ENCODE measurements around the gene LAMA2. TPM values are rescaled to one million over a fixed set of nuclear protein-coding genes. Genes with fewer than 3 reads are reported as not detected.

LAMA2 gene
- total RNA-seq, 1 donor from 2014 or later, result 1.9 TPM

DNA sequence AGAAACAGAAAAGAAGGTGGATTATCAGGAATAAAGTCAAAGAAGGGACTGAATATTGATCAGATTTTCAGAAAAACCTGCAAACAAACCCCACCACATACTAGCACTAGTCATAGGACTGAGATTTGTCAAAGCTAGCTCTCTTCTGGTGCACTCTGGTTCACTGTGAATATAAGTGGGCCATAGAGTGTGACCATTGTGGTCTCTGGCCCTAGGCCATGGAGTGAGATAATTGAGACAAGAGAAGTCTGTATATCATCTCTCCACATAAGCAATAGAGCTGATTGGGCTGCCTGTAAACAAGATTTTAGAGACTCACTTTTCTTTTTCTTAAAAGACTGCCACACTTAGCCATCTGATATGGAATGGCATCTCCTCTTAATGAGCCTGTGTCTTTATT is 247.2 kb downstream of the LAMA2 start:
- peaks cover 2% of the 10 kb centered on the region for H3K27me3 Mint-ChIP-seq (ENCODE audit: low read depth)
- no peak for TF ChIP-seq CTCF (IDR thresholded peaks at IDR 0.05)
- H3K36me3 Mint-ChIP-seq (ENCODE audit: low read depth), result no peaks in the 10 kb centered on the region
- no peak overlapping the region for H3K4me3 Mint-ChIP-seq (ENCODE audit: unreplicated experiment)
- H3K4me1 Mint-ChIP-seq (ENCODE audit: low read depth), result no peaks in the 10 kb centered on the region
- no peak for DNase-seq (ENCODE audit: low spot score)
- H3K9me3 Mint-ChIP-seq (ENCODE audit: low read depth), result no peaks in the 10 kb centered on the region
- H3K27ac Mint-ChIP-seq (ENCODE audit: unreplicated experiment), result no peak overlapping the region

DNA sequence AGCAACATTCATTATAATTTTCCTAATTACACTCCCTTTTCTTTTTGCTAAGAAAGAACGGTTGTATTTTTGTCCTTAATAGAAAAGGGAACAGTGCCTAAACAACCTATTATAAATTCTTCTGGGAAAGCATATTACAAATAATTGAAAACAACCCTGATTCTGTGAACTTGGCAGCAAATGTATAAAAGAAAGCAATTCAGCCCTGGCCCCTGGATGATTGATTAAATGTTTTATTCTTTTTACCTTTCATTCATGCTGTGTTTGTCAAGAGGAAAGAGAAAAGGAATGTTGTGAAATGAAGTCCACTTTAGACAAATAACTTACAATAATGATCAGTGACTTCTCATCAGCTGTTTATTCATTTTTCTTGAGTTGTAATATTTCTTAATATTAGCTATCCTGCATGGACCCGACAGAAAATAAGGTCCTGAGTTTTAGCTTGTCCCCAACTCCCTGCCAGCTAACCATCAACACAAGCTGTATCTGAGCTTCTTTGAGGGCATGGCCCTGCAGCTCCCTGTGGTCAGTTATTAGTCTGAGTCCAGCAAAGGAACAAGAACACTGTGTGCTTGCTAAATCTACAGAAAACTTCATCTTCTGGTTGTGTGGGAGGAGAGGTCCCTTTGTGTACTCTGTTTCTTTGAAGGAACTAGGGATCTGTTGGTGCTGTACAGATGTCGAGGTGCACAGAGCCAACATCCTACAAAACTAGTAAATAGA is 248.2 kb downstream of the LAMA2 start:
- no peak for DNase-seq (ENCODE audit: low spot score)

GRCh38 chr6:129133770-129134192 is 250.8 kb downstream of the LAMA2 start:
- peaks cover 4% of the 10 kb centered on the region for H3K27me3 Mint-ChIP-seq (ENCODE audit: low read depth)
- H3K4me3 Mint-ChIP-seq (ENCODE audit: unreplicated experiment), result no peak overlapping the region
- no peak for DNase-seq (ENCODE audit: low spot score)
- H3K36me3 Mint-ChIP-seq (ENCODE audit: low read depth), result no peaks in the 10 kb centered on the region
- H3K4me1 Mint-ChIP-seq (ENCODE audit: low read depth), result no peaks in the 10 kb centered on the region
- no peak overlapping the region for H3K27ac Mint-ChIP-seq (ENCODE audit: unreplicated experiment)
- no peaks in the 10 kb centered on the region for H3K9me3 Mint-ChIP-seq (ENCODE audit: low read depth)
- no peak for TF ChIP-seq CTCF (IDR thresholded peaks at IDR 0.05)

More for the DNA sequence above, 248.2 kb downstream of the LAMA2 start:
- H3K27ac Mint-ChIP-seq (ENCODE audit: unreplicated experiment), result no peak overlapping the region
- H3K4me1 Mint-ChIP-seq (ENCODE audit: low read depth), result no peaks in the 10 kb centered on the region
- H3K27me3 Mint-ChIP-seq (ENCODE audit: low read depth), result peaks cover 2% of the 10 kb centered on the region
- H3K9me3 Mint-ChIP-seq (ENCODE audit: low read depth), result no peaks in the 10 kb centered on the region
- H3K36me3 Mint-ChIP-seq (ENCODE audit: low read depth), result no peaks in the 10 kb centered on the region
- H3K4me3 Mint-ChIP-seq (ENCODE audit: unreplicated experiment), result no peak overlapping the region
- TF ChIP-seq CTCF (IDR thresholded peaks at IDR 0.05), result no peak

DNA sequence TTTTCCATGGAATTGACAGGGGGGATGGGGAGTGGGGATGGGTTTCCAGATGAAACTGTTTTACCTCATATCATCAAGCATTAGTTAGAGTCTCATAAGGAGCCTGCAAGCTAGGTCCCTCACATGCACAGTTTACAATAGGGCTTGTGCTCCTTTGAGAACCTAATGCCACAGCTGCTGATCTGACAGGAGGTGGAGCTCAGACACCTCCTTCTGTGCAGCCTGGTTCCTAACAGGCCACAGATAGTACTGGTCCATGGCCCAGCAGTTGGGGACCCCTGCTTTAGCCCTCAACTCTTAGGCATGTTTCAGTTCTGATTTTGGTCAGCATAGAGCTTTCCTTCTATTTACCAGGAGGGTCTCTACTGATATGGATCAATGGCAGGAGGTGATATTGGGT is 251.6 kb downstream of the LAMA2 start:
- H3K4me1 Mint-ChIP-seq (ENCODE audit: low read depth), result no peaks in the 10 kb centered on the region
- H3K27me3 Mint-ChIP-seq (ENCODE audit: low read depth), result peaks cover 4% of the 10 kb centered on the region

GRCh38 chr6:129135451-129135850 is 252.5 kb downstream of the LAMA2 start:
- no peak overlapping the region for H3K27ac Mint-ChIP-seq (ENCODE audit: unreplicated experiment)
- no peak overlapping the region for H3K4me3 Mint-ChIP-seq (ENCODE audit: unreplicated experiment)
- H3K9me3 Mint-ChIP-seq (ENCODE audit: low read depth), result no peaks in the 10 kb centered on the region
- no peaks in the 10 kb centered on the region for H3K36me3 Mint-ChIP-seq (ENCODE audit: low read depth)
- peaks cover 6% of the 10 kb centered on the region for H3K27me3 Mint-ChIP-seq (ENCODE audit: low read depth)
- no peak for TF ChIP-seq CTCF (IDR thresholded peaks at IDR 0.05)
- DNase-seq (ENCODE audit: low spot score), result no peak
- H3K4me1 Mint-ChIP-seq (ENCODE audit: low read depth), result no peaks in the 10 kb centered on the region

More for the DNA sequence above, 251.6 kb downstream of the LAMA2 start:
- H3K27ac Mint-ChIP-seq (ENCODE audit: unreplicated experiment), result no peak overlapping the region
- no peaks in the 10 kb centered on the region for H3K9me3 Mint-ChIP-seq (ENCODE audit: low read depth)
- no peak for DNase-seq (ENCODE audit: low spot score)
- H3K4me3 Mint-ChIP-seq (ENCODE audit: unreplicated experiment), result no peak overlapping the region
- H3K36me3 Mint-ChIP-seq (ENCODE audit: low read depth), result no peaks in the 10 kb centered on the region
- TF ChIP-seq CTCF (IDR thresholded peaks at IDR 0.05), result no peak

Measured in chondrocyte (in vitro differentiated cells).